Measurements from ENCODE around the gene MMP17. TPM values are rescaled to one million over a fixed set of nuclear protein-coding genes. Genes with fewer than 3 reads are reported as not detected.

MMP17 gene
- total RNA-seq, 3 donors from 2014 or later: 2.9 to 18.6 (median 4.7) TPM

DNA sequence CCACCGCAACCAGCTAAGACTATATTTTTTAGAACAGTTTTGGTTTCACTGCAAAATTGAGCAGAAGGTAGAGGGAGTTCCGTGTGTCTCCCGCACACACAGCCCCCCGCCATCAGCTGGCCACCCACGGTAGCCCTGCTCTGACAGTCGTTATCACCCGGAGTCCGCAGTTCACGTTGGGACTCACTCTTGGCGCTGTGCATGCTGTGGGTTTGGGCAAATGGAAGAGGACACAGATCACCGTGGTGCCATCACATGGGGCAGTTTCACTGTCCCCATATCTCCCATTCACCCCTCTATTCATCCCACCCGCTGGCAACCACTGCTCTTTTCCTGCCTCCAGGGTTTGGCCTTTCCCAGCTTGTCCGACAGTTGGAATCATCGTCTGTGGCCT lies 34.4 kb downstream of the MMP17 start:
- Histone ChIP-seq H3K36me3 (no peaks in the 10 kb centered on the region), H3K4me3 (no peak overlapping the region), H3K4me1 (no peaks in the 10 kb centered on the region), H3K9me3 (no peaks in the 10 kb centered on the region), H3K27ac (no peak overlapping the region), H3K27me3 (no peaks in the 10 kb centered on the region)
- intact Hi-C loops (cut with DNase I; ENCODE audit: low total_unique reads): no loop called here
- TF ChIP-seq POLR2A (IDR thresholded peaks at IDR 0.05): no peak
- TF ChIP-seq POLR2AphosphoS5 (IDR thresholded peaks at IDR 0.05): no peak
- TF ChIP-seq, protein P1, sequence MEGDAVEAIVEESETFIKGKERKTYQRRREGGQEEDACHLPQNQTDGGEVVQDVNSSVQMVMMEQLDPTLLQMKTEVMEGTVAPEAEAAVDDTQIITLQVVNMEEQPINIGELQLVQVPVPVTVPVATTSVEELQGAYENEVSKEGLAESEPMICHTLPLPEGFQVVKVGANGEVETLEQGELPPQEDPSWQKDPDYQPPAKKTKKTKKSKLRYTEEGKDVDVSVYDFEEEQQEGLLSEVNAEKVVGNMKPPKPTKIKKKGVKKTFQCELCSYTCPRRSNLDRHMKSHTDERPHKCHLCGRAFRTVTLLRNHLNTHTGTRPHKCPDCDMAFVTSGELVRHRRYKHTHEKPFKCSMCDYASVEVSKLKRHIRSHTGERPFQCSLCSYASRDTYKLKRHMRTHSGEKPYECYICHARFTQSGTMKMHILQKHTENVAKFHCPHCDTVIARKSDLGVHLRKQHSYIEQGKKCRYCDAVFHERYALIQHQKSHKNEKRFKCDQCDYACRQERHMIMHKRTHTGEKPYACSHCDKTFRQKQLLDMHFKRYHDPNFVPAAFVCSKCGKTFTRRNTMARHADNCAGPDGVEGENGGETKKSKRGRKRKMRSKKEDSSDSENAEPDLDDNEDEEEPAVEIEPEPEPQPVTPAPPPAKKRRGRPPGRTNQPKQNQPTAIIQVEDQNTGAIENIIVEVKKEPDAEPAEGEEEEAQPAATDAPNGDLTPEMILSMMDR (IDR thresholded peaks at IDR 0.05): no peak
- DNase-seq (ENCODE audit: low spot score in 2 of 2): no peak

DNA sequence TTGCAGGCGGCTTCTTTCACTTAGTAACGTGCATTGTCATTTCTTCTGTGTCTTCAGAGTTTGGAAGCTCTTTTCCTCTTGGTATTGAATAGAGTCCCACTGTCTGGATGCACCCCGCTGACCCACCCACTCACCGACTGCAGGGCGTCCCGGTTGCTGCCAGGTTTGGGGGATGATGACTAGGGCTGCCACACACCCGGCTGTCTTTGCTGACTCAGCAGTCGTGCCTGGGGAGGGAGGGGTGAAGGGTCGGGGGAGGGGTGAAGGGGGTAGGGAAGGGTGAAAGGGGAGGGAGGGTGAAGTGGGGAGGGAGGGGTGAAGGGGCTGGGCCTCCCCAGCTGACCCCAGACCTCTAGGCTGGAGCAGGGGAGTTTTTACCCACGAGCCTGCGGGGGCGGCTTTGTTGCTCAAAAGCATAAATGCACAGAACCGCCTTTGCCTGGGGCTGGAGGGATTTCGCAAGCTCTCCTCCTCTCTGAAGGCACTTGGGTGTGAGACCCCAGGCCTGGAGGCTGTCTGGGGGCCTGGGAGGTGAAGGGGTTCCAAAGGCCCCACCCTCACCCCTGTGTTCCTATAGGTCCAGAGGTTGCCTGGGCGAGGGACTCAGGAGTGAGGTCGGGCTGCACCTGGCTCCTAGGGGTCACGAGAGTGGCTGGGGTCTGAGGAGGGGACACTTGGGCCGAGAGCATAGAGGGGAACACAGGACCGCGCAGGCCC lies 35.0 kb downstream of the MMP17 start:
- intact Hi-C loops (cut with DNase I; ENCODE audit: low total_unique reads): no loop called here
- Histone ChIP-seq H3K36me3 (no peaks in the 10 kb centered on the region), H3K4me1 (no peaks in the 10 kb centered on the region), H3K27me3 (no peaks in the 10 kb centered on the region), H3K27ac (no peak overlapping the region), H3K9me3 (no peaks in the 10 kb centered on the region), H3K4me3 (peak overlapping the region in 1 of 3 donors; percentile 25)
- TF ChIP-seq, protein P1 (IDR thresholded peaks at IDR 0.05): no peak
- no peak for TF ChIP-seq POLR2AphosphoS5 (IDR thresholded peaks at IDR 0.05)
- TF ChIP-seq POLR2A (IDR thresholded peaks at IDR 0.05): no peak
- DNase-seq (ENCODE audit: low spot score in 2 of 2): no peak

DNA sequence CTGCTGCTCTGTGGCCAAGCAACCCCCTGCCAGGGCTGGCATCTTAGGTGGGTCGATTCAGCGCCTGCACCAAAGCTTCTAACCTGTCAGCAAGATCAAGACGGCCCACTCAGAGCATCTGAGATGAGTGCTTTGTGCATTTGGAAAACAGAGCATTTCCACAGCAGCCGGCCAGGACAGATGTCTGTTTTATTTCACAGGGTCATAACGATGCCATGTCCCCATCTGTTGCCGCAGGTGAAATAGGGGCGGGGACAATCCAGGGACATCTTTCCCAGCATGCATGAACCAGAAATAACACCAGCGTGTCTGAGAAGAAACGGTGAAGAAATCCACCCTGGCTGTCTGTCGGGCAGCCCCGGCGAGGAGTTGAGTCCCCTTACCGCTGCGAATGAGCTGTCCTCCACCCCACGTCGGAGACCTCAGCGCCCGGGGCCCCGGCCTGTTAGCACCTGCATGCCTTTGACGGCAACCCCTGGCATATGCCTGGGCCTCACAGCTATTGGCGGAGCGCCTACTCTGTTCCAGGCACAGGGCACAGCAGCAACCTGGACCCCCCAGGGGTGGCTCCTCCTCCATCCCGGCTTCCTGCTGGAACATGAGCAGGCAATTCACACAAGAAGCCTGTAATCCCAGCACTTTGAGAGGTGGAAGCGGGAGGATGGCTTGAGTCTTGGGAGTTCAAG lies 35.7 kb downstream of the MMP17 start:
- Histone ChIP-seq H3K4me3 (no peak overlapping the region), H3K9me3 (no peaks in the 10 kb centered on the region), H3K4me1 (no peaks in the 10 kb centered on the region), H3K36me3 (no peaks in the 10 kb centered on the region), H3K27ac (no peak overlapping the region), H3K27me3 (no peaks in the 10 kb centered on the region)
- no peak for TF ChIP-seq POLR2A (IDR thresholded peaks at IDR 0.05)
- TF ChIP-seq, protein P1 (IDR thresholded peaks at IDR 0.05): no peak
- no peak for TF ChIP-seq POLR2AphosphoS5 (IDR thresholded peaks at IDR 0.05)
- intact Hi-C loops (cut with DNase I; ENCODE audit: low total_unique reads): no loop called here
- DNase-seq (ENCODE audit: low spot score in 2 of 2): no peak

DNA sequence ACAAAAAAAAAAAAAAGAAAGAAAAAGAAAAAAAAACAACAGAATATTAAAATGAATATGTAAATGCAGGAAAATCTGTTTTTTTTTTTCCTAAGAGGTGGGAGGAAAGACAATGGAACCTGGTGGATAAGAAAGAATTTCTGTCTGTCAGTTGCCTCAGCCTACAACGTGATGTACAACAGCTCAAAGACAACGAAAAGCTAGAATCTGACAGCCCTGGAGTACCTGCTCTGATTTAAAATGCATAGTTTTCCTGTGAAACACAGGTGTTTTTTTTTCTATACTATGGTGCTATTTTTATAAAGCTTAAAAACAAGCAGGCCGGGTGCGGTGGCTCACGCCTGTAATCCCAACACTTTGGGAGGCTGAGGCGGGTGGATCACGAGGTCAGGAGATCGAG lies 36.3 kb downstream of the MMP17 start:
- DNase-seq (ENCODE audit: low spot score in 2 of 2): no peak
- Histone ChIP-seq H3K4me3 (no peak overlapping the region), H3K9me3 (no peaks in the 10 kb centered on the region), H3K27ac (no peak overlapping the region), H3K27me3 (no peaks in the 10 kb centered on the region), H3K36me3 (no peaks in the 10 kb centered on the region), H3K4me1 (no peaks in the 10 kb centered on the region)
- TF ChIP-seq POLR2A (IDR thresholded peaks at IDR 0.05) (no peak), POLR2AphosphoS5 (IDR thresholded peaks at IDR 0.05) (no peak)
- TF ChIP-seq, protein P1 (IDR thresholded peaks at IDR 0.05): no peak
- intact Hi-C loops (cut with DNase I; ENCODE audit: low total_unique reads): no loop called here

DNA sequence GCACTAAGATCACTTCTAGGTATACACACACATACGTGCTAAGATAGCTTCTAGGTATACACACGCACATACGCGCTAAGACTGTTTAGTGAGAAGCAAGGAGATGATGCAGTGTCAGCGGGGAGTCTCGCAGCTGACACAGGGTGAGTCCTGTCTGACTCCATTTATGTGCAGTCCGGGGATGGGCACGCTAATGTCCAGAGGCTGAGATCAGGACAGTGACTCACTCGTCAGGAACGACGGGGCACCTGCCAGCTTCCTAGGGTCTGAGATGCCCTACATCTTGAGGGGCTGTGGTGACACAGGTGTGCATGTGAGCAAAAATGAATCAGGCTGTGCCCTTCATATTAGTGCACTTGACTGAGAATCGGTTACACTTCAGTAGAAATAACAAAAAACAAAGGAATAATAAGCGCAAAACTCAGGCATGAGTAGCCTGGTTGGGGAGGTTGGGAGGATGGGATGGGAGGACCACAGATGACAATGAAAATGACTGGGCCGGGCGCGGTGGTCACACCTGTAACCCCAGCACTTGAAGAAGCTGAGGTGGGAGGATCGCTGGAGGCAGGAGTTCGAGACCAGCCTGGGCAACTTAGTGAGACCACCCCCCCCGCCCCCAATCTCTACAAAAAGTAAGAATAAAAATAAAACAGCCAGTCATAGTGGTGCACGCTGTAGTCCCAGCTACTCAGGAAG lies 37.1 kb downstream of the MMP17 start:
- H3K27ac ChIP-seq: no peak overlapping the region
- H3K9me3 ChIP-seq: no peaks in the 10 kb centered on the region
- H3K4me1 ChIP-seq: no peaks in the 10 kb centered on the region
- intact Hi-C loops (cut with DNase I; ENCODE audit: low total_unique reads): no loop called here
- DNase-seq (ENCODE audit: low spot score in 2 of 2): no peak
- H3K4me3 ChIP-seq: no peak overlapping the region
- H3K27me3 ChIP-seq: no peaks in the 10 kb centered on the region
- H3K36me3 ChIP-seq: no peaks in the 10 kb centered on the region
- TF ChIP-seq POLR2AphosphoS5 (IDR thresholded peaks at IDR 0.05) (no peak), POLR2A (IDR thresholded peaks at IDR 0.05) (no peak)
- TF ChIP-seq, protein P1 (IDR thresholded peaks at IDR 0.05): no peak

All from breast epithelium (tissue), 4 donors.